22Rv1 (cell line): ENCODE results near the gene POM121L2.

Source experiments
- ZFX ChIP-seq: fragments of 450-650 bp; IDR thresholded peaks from 2 replicates; pipeline ENCODE4 v1.6.1; 2017; ENCODE audit warnings: antibody characterized with exemption, borderline replicate concordance
- TF ChIP-seq, protein P1 (sequence below): fragments of 450-650 bp; IDR thresholded peaks from 2 replicates; pipeline ENCODE4 v1.5.1; 2017; ENCODE audit warnings: mild to moderate bottlenecking

- TF ChIP-seq, protein P1, sequence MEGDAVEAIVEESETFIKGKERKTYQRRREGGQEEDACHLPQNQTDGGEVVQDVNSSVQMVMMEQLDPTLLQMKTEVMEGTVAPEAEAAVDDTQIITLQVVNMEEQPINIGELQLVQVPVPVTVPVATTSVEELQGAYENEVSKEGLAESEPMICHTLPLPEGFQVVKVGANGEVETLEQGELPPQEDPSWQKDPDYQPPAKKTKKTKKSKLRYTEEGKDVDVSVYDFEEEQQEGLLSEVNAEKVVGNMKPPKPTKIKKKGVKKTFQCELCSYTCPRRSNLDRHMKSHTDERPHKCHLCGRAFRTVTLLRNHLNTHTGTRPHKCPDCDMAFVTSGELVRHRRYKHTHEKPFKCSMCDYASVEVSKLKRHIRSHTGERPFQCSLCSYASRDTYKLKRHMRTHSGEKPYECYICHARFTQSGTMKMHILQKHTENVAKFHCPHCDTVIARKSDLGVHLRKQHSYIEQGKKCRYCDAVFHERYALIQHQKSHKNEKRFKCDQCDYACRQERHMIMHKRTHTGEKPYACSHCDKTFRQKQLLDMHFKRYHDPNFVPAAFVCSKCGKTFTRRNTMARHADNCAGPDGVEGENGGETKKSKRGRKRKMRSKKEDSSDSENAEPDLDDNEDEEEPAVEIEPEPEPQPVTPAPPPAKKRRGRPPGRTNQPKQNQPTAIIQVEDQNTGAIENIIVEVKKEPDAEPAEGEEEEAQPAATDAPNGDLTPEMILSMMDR: no peak
- TF ChIP-seq ZFX: no peak
These were observed 17.7 kb downstream of the POM121L2 start for GRCh38 chr6:27294409-27294808.
